K562 (cell line): ENCODE results near the gene GANAB. TPM values are rescaled to one million over a fixed set of nuclear protein-coding genes. Genes with fewer than 3 reads are reported as not detected.
A peak's percentile ranks its signal among the peaks of the same experiment; 100 is the strongest.

Experiments
- ATAC-seq: fragments of 200-7000 bp; cut with Tn5 transposase; 3 replicates; pipeline ENCODE4 v1.9.1; 2020; ENCODE audit warnings: moderate library complexity
- BruUV-seq: library from RNA; stranded (reverse); fragments of 400-500 nt; replicated peaks from 2 replicates; lab custom pipeline; 2021; lab: Mats Ljungman, UMichigan
- CTCF ChIA-PET: fragments of 300-600 bp; formaldehyde crosslinking; extraction: SDS; loops from one replicate; lab custom pipeline; 2021; ENCODE audit warnings: low intra/inter-chr PET ratio; lab: Yijun Ruan, JAX
- POLR2A ChIA-PET: fragments of 300-600, 350-650 bp; sonication (Branson Sonifier 250); formaldehyde crosslinking; extraction: SDS; loops from one replicate; lab custom pipeline; 2021; ENCODE audit warnings: antibody characterized with exemption, inconsistent platforms; lab: Yijun Ruan, JAX
- DNase-seq, 4 experiments: peaks; one replicate each; pipeline versions ENCODE4 v3.0.0 to v3.0.0-alpha.2; 2011 to 2018; ENCODE audit warnings: low spot score in 3 of 4, mixed read lengths in 3 of 4; ENCODE audit errors: extremely low read depth in 1 of 4
- FAIRE-seq: peaks from 2 replicates; lab custom pipeline; 2011; peaks lifted over from hg19 to GRCh38; lab: Jason Lieb, UNC
- H2AFZ ChIP-seq: 2 replicates; pipeline ENCODE4 v1.6.0; 2011; ENCODE audit warnings: low read depth, low read length, control low read depth, inconsistent platforms
- H3K27ac ChIP-seq: fragments of 200-600 bp; 3 replicates; pipeline ENCODE4 v1.8.0; 2011; ENCODE audit warnings: low read depth, mild to moderate bottlenecking, control low read depth, inconsistent platforms, low read length, moderate library complexity, mixed read lengths; ENCODE audit errors: extremely low read depth
- H3K27me3 ChIP-seq, 2 experiments: fragments of 300-600 bp in 1 of 2; 2 replicates in 1 of 2; 3 replicates in 1 of 2; pipeline versions ENCODE4 v1.6.0 to v1.8.0; 2011; ENCODE audit warnings: inconsistent platforms in 2 of 2, low read length in 2 of 2, mild to moderate bottlenecking in 1 of 2, mixed read lengths in 1 of 2, moderate library complexity in 1 of 2; ENCODE audit not compliant: control insufficient read depth in 2 of 2, insufficient read depth in 2 of 2
- H3K36me3 ChIP-seq: fragments of 300-600 bp; 3 replicates; pipeline ENCODE4 v1.8.0; 2011; ENCODE audit warnings: mild to moderate bottlenecking, low read length, inconsistent platforms; ENCODE audit not compliant: control insufficient read depth, insufficient read depth
- H3K4me1 ChIP-seq, 2 experiments: fragments of 200-600 bp in 1 of 2; replicated peaks in 1 of 2; 2 replicates in 1 of 2; 3 replicates in 1 of 2; pipeline versions ENCODE4 v1.5.1 to v1.8.0; 2011; ENCODE audit warnings: inconsistent platforms in 2 of 2, low read length in 2 of 2, mild to moderate bottlenecking in 1 of 2, mixed read lengths in 1 of 2, moderate library complexity in 1 of 2; ENCODE audit not compliant: control insufficient read depth in 2 of 2, insufficient read depth in 2 of 2
- H3K4me2 ChIP-seq: 2 replicates; pipeline ENCODE4 v1.6.1; 2011; ENCODE audit warnings: low read length, control low read depth, inconsistent platforms, mixed read lengths; ENCODE audit not compliant: insufficient read depth
- H3K4me3 ChIP-seq: fragments of 200-600 bp; sonication (generic), shearing (Covaris generic); 2 replicates; pipeline ENCODE4 v1.5.1; 2016; ENCODE audit warnings: control low read depth, inconsistent platforms
- H3K79me2 ChIP-seq: fragments of 200-600 bp; 3 replicates; pipeline ENCODE4 v1.8.0; 2011; ENCODE audit warnings: low read length, inconsistent platforms; ENCODE audit not compliant: control insufficient read depth, insufficient read depth
- H3K9ac ChIP-seq, 2 experiments: 2 replicates each; pipeline versions ENCODE4 v1.6.0 to v1.6.1; 2011; ENCODE audit warnings: low read depth in 2 of 2, low read length in 2 of 2, control low read depth in 1 of 2, inconsistent platforms in 1 of 2, mild to moderate bottlenecking in 1 of 2, mixed read lengths in 1 of 2; ENCODE audit not compliant: insufficient read depth in 1 of 2
- H3K9me1 ChIP-seq: one replicate; pipeline ENCODE4 v1.6.0; 2011; ENCODE audit warnings: inconsistent platforms, mild to moderate bottlenecking, low read length, moderate library complexity; ENCODE audit not compliant: control insufficient read depth, insufficient read depth
- H3K9me3 ChIP-seq: replicated peaks from 2 replicates; pipeline ENCODE4 v1.5.1; 2011; ENCODE audit warnings: low read depth, low read length, inconsistent platforms; ENCODE audit not compliant: control insufficient read depth, insufficient read depth
- H4K20me1 ChIP-seq: replicated peaks from 2 replicates; pipeline ENCODE4 v1.6.1; 2011; ENCODE audit warnings: low read length, inconsistent platforms, mixed read lengths; ENCODE audit not compliant: control insufficient read depth, insufficient read depth
- HMBOX1 ChIP-seq: sonication (generic); IDR thresholded peaks from 2 replicates; pipeline ENCODE4 v1.6.1; 2016
- MCM3 ChIP-seq: fragments of 450-650 bp; IDR thresholded peaks from 2 replicates; pipeline ENCODE4 v1.6.1; 2016
- RAD51 ChIP-seq: fragments of 450-650 bp; IDR thresholded peaks from 2 replicates; pipeline ENCODE4 v1.7.1; 2016; ENCODE audit warnings: low read depth, mild to moderate bottlenecking, borderline replicate concordance
- WGBS: fragments of 100-300 bp; shearing (Covaris generic); methylation state at CpG from one replicate; pipeline ENCODE4 v1.1.6; 2016; ENCODE audit warnings: low coverage, mixed read lengths; ENCODE audit not compliant: insufficient coverage; ENCODE audit errors: missing lambda C conversion rate; 5-methylcytosine and 5-hydroxymethylcytosine counted together
- in situ Hi-C: fragments of 300-500 bp; cut with MboI; formaldehyde crosslinking; loops from 4 replicates; pipeline ENCODE4 v1.15.0; 2018; ENCODE audit warnings: inconsistent platforms, mixed read lengths
- intact Hi-C: fragments of 100-400 bp; cut with micrococcal nuclease; formaldehyde crosslinking; loops from 2 replicates; pipeline ENCODE4 v1.14.2; 2022
- polyA plus RNA-seq, 8 experiments: library from polyadenylated mRNA; depleted of rRNA in 4 of 8; stranded (reverse) in 5 of 8; unstranded in 3 of 8; fragments of >200 nt; fragmentation: Nextera tagmentation in 2 of 8; fragmentation: Illumina TruSeq in 1 of 8; extraction: Ambion mirVana in 2 of 8; extraction: Trizol in 1 of 8; gene quantifications; 2 replicates each; pipeline versions ENCODE4 v1.2.1 to v1.2.3, GENCODE V29; 2011 to 2014; ENCODE audit warnings: inconsistent platforms in 1 of 8, missing spikeins in 1 of 8
- total RNA-seq, 7 experiments: library from RNA; depleted of rRNA in 6 of 7; stranded (reverse); fragments of >200 nt in 6 of 7; fragmentation: Illumina TruSeq in 2 of 7; extraction: Trizol in 2 of 7; gene quantifications; 2 replicates each; pipeline versions ENCODE4 v1.2.1 to v1.2.3, GENCODE V29; 2011 to 2021; ENCODE audit warnings: low replicate concordance in 1 of 7

The GANAB gene
- total and polyA plus RNA-seq, 9 of the 15 experiments (the other 6 are each of a cell fraction or from before 2014, with no cell fraction given) = 6.5 to 284 (median 161) TPM

- peak overlapping the region; percentile 94 to 100 for H3K9ac ChIP-seq
- whole genome bisulfite sequencing = 33% methylated on average over 2 of the region's 2 CpGs
- FAIRE-seq = no peak
These were observed 26.7 kb upstream of the GANAB start for GRCh38 chr11:62673196-62673525.

More at GRCh38 chr11:62673196-62673525, 26.7 kb upstream of the GANAB start:
- intact Hi-C loops (loop anchor here (5.0 kb wide), 1 partner anchor 71 kb away; the partner anchor contains the start of gene MTA2), in situ Hi-C loops (no loop called here)
- Histone ChIP-seq H3K4me3 (peak overlapping the region; percentile 91), H4K20me1 (no peaks in the 10 kb centered on the region), H3K9me3 (no peaks in the 10 kb centered on the region), H3K4me2 (peak overlapping the region; percentile 86), H3K36me3 (peaks cover 60% of the 10 kb centered on the region), H3K27me3 (no peaks in the 10 kb centered on the region), H3K9me1 (no peaks in the 10 kb centered on the region), H3K4me1 (peaks cover 39 to 58% of the 10 kb centered on the region in 2 experiments; a peak in 4 of 5 replicates), H3K27ac (peak overlapping the region; percentile 94), H3K79me2 (peaks cover 83% of the 10 kb centered on the region), H2AFZ (no peak overlapping the region)
- ATAC-seq (no peak), DNase-seq (peak in 1 of 4 experiments; percentile 7)
- ChIA-PET CTCF (no interaction called here), POLR2A (interaction anchor here (1.0 to 5.4 kb wide), 6 partner anchors 8 to 216 kb away, joined by 3 to 57 read pairs (median 4); partner anchors contain the start of genes C11orf98, CSKMT and TUT1)
- BruUV-seq = no TSS peak
- TF ChIP-seq RAD51 (0 out of 2 replicates have a peak, but pooled peaks have one; percentile 0), MCM3 (no peak), HMBOX1 (peak; percentile 85)
